ENCODE measurements around the gene PRCC.

The PRCC gene

DNA sequence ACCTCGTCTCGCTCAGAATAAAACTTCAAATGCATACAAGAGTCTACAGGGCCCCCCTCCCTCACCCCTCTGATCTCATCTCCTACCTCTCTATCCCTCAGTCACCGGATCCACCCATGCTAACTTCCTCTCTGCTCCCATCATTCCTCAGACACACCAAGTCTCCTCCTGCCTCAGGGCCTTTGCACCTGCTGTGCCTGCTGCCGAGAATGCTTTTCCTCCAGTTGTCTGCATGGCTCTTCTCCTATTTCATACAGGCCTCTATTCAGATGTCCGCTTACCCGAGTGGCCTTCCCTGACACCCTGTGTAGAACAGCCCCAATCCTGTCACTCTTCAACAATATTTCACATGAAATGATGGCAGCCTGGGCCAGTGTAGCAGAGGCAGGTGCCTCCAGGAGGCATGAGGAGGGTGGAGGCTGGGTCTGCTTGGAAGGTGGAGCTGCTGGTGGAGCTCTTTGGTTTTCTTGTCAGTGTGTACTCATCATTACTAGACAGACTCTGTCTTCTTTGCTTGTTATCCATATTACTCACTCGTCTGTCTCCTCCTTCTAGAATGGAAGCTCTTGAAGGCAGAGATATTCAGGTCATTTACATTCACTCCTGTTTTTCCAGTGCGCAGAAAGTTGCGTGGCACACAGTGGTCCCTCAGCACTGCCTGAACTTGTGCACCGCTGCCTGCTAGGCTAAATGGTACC, 45.1 kb downstream of the PRCC start:
- H3K4me3 ChIP-seq (ENCODE audit: low read depth, low read length): no peak overlapping the region
- TF ChIP-seq, protein P1, sequence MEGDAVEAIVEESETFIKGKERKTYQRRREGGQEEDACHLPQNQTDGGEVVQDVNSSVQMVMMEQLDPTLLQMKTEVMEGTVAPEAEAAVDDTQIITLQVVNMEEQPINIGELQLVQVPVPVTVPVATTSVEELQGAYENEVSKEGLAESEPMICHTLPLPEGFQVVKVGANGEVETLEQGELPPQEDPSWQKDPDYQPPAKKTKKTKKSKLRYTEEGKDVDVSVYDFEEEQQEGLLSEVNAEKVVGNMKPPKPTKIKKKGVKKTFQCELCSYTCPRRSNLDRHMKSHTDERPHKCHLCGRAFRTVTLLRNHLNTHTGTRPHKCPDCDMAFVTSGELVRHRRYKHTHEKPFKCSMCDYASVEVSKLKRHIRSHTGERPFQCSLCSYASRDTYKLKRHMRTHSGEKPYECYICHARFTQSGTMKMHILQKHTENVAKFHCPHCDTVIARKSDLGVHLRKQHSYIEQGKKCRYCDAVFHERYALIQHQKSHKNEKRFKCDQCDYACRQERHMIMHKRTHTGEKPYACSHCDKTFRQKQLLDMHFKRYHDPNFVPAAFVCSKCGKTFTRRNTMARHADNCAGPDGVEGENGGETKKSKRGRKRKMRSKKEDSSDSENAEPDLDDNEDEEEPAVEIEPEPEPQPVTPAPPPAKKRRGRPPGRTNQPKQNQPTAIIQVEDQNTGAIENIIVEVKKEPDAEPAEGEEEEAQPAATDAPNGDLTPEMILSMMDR (IDR thresholded peaks at IDR 0.05; ENCODE audit: borderline replicate concordance, insufficient read depth, low read depth, low read length): no peak

DNA sequence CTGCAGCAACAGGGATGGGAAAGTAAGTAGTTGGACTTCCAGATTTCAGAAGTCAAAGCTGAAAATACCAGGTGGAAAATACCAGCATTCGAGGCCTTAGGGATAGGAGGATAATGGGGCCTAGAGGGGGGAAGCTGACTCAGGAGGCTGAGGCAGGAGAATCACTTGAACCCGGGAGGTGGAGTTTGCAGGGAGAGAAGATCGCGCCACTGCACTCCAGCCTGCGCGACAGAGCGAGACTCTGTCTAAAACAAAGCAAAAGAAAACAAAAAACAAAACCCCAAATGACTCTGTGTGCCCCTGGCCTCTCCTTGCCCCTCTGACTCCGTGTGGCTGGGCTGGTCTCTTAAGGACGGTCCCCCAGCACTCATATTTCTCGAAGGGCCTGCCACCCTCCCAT, 46.0 kb downstream of the PRCC start:
- H3K4me3 ChIP-seq (ENCODE audit: low read depth, low read length): no peak overlapping the region
- TF ChIP-seq, protein P1 (IDR thresholded peaks at IDR 0.05; ENCODE audit: borderline replicate concordance, insufficient read depth, low read depth, low read length): no peak

DNA sequence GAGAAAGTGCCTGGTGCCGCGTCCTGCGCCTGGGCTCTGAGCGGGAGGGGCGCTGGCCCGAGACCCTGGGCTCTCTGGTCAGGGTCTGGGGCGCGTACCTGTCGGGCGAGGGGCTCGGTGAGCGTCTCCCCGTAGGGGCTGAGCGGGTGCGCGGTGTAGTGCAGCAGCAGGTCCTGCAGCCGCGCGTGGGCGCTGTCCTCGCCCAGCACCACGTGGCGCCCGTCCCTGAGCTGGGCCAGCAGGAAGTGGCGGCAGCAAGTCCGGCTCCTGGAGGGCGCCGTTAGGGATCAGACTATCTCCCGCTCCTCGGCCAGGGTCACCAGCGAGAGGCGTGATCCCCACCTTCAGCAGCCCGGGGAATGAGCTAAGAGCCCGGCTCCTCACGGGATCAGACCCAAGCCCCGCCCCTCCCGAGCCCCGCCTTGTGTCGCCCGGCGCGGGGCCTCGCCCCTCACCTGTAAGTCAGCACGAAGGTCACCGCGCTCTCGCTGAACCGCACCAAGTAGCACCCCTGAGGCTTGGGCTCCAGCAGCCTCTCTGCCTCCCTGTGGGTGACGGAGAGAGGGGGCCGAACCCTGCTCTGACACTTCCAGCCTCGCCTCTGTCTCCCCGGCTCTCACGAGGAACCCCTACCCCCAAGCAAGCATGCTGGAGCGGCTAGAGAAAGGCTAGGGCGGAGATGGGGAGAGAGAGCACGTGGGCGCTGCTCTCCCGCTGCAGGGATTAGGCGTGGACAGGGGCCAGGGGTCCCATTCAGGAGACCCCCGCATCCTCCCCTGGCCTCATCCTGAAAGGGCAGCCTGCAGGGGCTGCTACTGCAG, 46.6 kb downstream of the PRCC start:
- peak overlapping the region; percentile 43 for H3K4me3 ChIP-seq (ENCODE audit: low read depth, low read length)
- TF ChIP-seq, protein P1 (IDR thresholded peaks at IDR 0.05; ENCODE audit: borderline replicate concordance, insufficient read depth, low read depth, low read length): peak; percentile 77

DNA sequence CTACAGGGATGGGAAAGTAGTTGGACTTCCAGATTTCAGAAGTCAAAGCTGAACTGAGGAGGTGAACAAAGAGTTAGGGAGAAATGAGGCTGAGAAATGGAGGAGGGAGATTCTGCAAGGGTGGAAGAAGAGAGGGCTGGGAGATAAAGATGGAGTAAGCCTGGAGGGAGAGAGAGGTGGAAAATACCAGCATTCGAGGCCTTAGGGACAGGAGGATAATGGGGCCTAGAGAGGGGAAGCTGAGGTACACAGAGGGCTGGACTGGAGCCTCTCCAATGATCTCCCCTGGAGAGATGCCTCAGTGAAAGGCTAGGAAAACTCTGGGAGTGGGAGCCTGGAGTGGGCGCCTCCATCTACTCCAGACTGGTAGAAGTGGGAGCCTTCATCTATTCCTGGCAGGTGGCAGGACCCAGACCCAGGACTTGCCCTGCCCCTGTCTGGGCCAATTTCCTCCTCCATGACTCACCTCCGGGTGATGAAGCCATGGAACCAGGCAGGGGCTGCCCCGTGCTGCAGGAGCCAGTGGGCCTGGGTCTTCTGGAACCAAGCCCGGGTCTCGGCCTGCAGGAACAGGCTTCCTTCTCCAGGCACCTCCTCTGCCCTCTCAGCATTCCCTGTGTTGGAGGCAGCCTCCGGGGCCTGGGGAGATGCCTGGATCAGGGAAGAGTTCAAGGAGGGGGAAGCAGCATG, 47.4 kb downstream of the PRCC start:
- H3K4me3 ChIP-seq (ENCODE audit: low read depth, low read length): no peak overlapping the region
- TF ChIP-seq, protein P1 (IDR thresholded peaks at IDR 0.05; ENCODE audit: borderline replicate concordance, insufficient read depth, low read depth, low read length): no peak

DNA sequence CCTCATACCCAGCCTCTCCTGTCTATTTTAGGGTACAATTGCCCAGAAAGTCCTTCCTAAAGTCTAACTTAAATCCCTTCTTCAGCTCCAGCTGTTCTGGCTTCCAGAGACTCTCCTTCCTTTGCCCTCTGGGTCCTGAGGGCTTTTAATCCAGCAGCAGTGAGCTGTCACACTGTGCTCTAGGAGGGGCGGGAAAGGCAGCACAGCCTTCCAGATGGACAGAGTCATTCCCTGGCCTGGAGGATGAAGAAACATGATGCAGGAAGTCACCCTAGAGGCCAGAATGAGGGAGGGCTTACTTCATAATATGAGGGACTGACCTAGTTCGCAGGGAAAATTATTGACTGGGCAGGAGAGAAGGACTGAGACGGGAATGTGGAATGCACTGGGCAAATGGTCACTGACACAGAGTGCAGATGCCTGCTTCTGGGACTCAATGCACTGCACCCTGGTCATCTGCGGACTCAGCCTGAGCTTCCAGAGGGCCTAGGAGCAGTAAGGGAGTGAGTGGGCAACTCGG, 48.0 kb downstream of the PRCC start:
- no peak overlapping the region for H3K4me3 ChIP-seq (ENCODE audit: low read depth, low read length)
- TF ChIP-seq, protein P1 (IDR thresholded peaks at IDR 0.05; ENCODE audit: borderline replicate concordance, insufficient read depth, low read depth, low read length): no peak

DNA sequence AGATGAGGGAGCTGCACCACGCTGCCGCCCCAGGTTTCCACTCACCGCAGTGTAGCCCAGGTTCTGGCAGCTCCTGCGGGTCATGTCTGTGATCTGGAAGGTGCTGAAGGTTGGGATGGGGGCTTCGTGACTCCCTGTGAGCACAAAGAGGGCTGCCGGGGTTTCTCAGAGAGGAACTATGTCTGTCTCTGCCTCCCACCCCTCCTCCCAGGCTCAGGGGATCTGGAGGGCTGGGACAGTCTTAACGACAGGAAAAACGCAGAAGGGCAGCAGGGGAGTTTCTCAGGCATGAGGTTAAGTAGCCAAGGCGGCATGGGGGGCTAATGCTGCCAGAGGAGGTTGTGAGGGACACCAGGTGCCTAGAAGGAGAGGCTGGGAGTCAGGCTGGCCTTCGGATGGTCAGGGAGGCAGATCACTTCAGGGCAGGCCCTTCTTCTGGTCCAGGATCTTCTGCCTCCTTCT, 48.7 kb downstream of the PRCC start:
- H3K4me3 ChIP-seq (ENCODE audit: low read depth, low read length): peak overlapping the region; percentile 26
- TF ChIP-seq, protein P1 (IDR thresholded peaks at IDR 0.05; ENCODE audit: borderline replicate concordance, insufficient read depth, low read depth, low read length): no peak
